Adrenal gland (tissue), 5 donors: Measurements from ENCODE around the gene PLEKHH1.

Experiments used
- CTCF ChIP-seq, 6 experiments: fragments of 450-650 bp in 4 of 6; fragments of 200-600 bp in 2 of 6; sonication (generic) in 1 of 6; IDR thresholded peaks; 1 replicate in 5 of 6; 2 replicates in 1 of 6; pipeline versions ENCODE4 v1.5.1 to v1.8.0; 2016 to 2021; ENCODE audit warnings: antibody characterized with exemption in 6 of 6, mild to moderate bottlenecking in 2 of 6, moderate library complexity in 1 of 6
- POLR2A ChIP-seq, 2 donors: fragments of 450-650 bp; IDR thresholded peaks; one replicate each; pipeline ENCODE4 v1.6.1; 2017; ENCODE audit warnings: antibody characterized with exemption in 2 of 2, mild to moderate bottlenecking in 2 of 2, moderate library complexity in 1 of 2
- donor health status: DM: no; HTN: no; CAD: no.

GRCh38 chr14:67573228-67574010 is 40.3 kb downstream of the PLEKHH1 start:
- TF ChIP-seq POLR2A (IDR thresholded peaks at IDR 0.05) (no peak), CTCF (IDR thresholded peaks at IDR 0.05) (no peak)
